Uterus (tissue), 4 donors: ENCODE measurements around the gene RPL19. TPM values are rescaled to one million over a fixed set of nuclear protein-coding genes. Genes with fewer than 3 reads are reported as not detected.

ENCODE experiments used
- DNase-seq, 2 donors: peaks; one replicate each; pipeline ENCODE4 v3.0.0-alpha.2; 2019 to 2020
- H3K27ac ChIP-seq, 2 donors: fragments of 200-600 bp; sonication (generic); 1 replicate in 1 of 2; 2 replicates in 1 of 2; pipeline ENCODE4 v1.5.1; 2016 to 2018
- H3K27me3 ChIP-seq, 2 donors: fragments of 200-600 bp; sonication (generic); one replicate each; pipeline ENCODE4 v1.5.1; 2018 to 2019; ENCODE audit warnings: control low read depth in 1 of 2
- H3K36me3 ChIP-seq, 2 donors: fragments of 200-600 bp; sonication (generic); one replicate each; pipeline ENCODE4 v1.5.1; 2019; ENCODE audit warnings: control low read depth in 1 of 2
- H3K4me1 ChIP-seq, 2 donors: fragments of 200-600 bp; sonication (generic); one replicate each; pipeline ENCODE4 v1.5.1; 2018 to 2019; ENCODE audit warnings: control low read depth in 1 of 2
- H3K4me3 ChIP-seq, 2 donors: fragments of 200-600 bp; sonication (generic); 1 replicate in 1 of 2; 2 replicates in 1 of 2; pipeline ENCODE4 v1.5.1; 2018 to 2019; ENCODE audit warnings: mild to moderate bottlenecking in 1 of 2
- H3K9me3 ChIP-seq, 2 donors: fragments of 200-600 bp; sonication (generic); one replicate each; pipeline ENCODE4 v1.5.1; 2019; ENCODE audit warnings: control low read depth in 1 of 2
- CTCF ChIP-seq, 4 experiments: fragments of 200-600 bp in 2 of 4; fragments of 450-650 bp in 2 of 4; sonication (generic) in 2 of 4; IDR thresholded peaks; one replicate each; pipeline ENCODE4 v1.5.1; 2016 to 2019; ENCODE audit warnings: antibody characterized with exemption in 4 of 4, mild to moderate bottlenecking in 2 of 4, moderate library complexity in 1 of 4
- POLR2A ChIP-seq, 2 donors: fragments of 450-650 bp; IDR thresholded peaks; one replicate each; pipeline ENCODE4 v1.6.1; 2016; ENCODE audit warnings: antibody characterized with exemption in 2 of 2, mild to moderate bottlenecking in 1 of 2, moderate library complexity in 1 of 2
- intact Hi-C: fragments of 100-400 bp; cut with DNase I; formaldehyde crosslinking; loops from one replicate; pipeline ENCODE4 v1.15.1; 2023; ENCODE audit warnings: low total_unique reads
- total RNA-seq, 4 donors: library from RNA; depleted of rRNA in 3 of 4; stranded (reverse); fragments of >200 nt in 3 of 4; gene quantifications; one replicate each; pipeline versions ENCODE4 v1.1.0 to v1.2.4, GENCODE V29; 2014 to 2023
- donor health status: DM: yes; HTN: yes; CAD: no.

RPL19 gene
- total RNA-seq, 4 donors from 2014 or later, result 1,469 to 5,936 (median 3,528) TPM

GRCh38 chr17:39204245-39204644 is 4.2 kb downstream of the RPL19 start:
- TF ChIP-seq CTCF (IDR thresholded peaks at IDR 0.05) (no peak), POLR2A (IDR thresholded peaks at IDR 0.05) (no peak)
- intact Hi-C loops, result no loop called here
- H3K4me3 ChIP-seq, result no peak overlapping the region
- H3K9me3 ChIP-seq, result no peaks in the 10 kb centered on the region
- H3K27me3 ChIP-seq, result no peaks in the 10 kb centered on the region
- H3K4me1 ChIP-seq, result peaks cover 13 to 16% of the 10 kb centered on the region in 2 donors
- H3K36me3 ChIP-seq, result no peaks in the 10 kb centered on the region
- no peak overlapping the region for H3K27ac ChIP-seq
- DNase-seq, result no peak

- H3K4me1 ChIP-seq, result peaks cover 13 to 16% of the 10 kb centered on the region in 2 donors
- H3K9me3 ChIP-seq, result no peaks in the 10 kb centered on the region
- no peak overlapping the region for H3K4me3 ChIP-seq
- H3K27ac ChIP-seq, result no peak overlapping the region
- DNase-seq, result no peak
- TF ChIP-seq CTCF (IDR thresholded peaks at IDR 0.05) (no peak), POLR2A (IDR thresholded peaks at IDR 0.05) (no peak)
- no peaks in the 10 kb centered on the region for H3K27me3 ChIP-seq
- H3K36me3 ChIP-seq, result no peaks in the 10 kb centered on the region
- intact Hi-C loops, result no loop called here
These were observed 5.0 kb downstream of the RPL19 start for GRCh38 chr17:39205112-39205526.

- H3K4me1 ChIP-seq, result no peaks in the 10 kb centered on the region
- TF ChIP-seq POLR2A (IDR thresholded peaks at IDR 0.05) (no peak), CTCF (IDR thresholded peaks at IDR 0.05) (no peak)
- intact Hi-C loops, result no loop called here
- no peaks in the 10 kb centered on the region for H3K27me3 ChIP-seq
- H3K9me3 ChIP-seq, result no peaks in the 10 kb centered on the region
- no peaks in the 10 kb centered on the region for H3K36me3 ChIP-seq
- no peak overlapping the region for H3K27ac ChIP-seq
- H3K4me3 ChIP-seq, result no peak overlapping the region
- no peak for DNase-seq
These were observed 8.1 kb downstream of the RPL19 start for GRCh38 chr17:39208136-39208535.

- Histone ChIP-seq H3K9me3 (no peaks in the 10 kb centered on the region), H3K4me1 (no peaks in the 10 kb centered on the region), H3K4me3 (no peak overlapping the region), H3K36me3 (no peaks in the 10 kb centered on the region), H3K27me3 (no peaks in the 10 kb centered on the region), H3K27ac (no peak overlapping the region)
- intact Hi-C loops, result no loop called here
- DNase-seq, result no peak
- TF ChIP-seq CTCF (IDR thresholded peaks at IDR 0.05), result no peak
- no peak for TF ChIP-seq POLR2A (IDR thresholded peaks at IDR 0.05)
These were observed 8.8 kb downstream of the RPL19 start for GRCh38 chr17:39208893-39209292.

GRCh38 chr17:39209317-39210092 is 9.4 kb downstream of the RPL19 start:
- peak; percentile 79 for DNase-seq
- Histone ChIP-seq H3K4me3 (peak overlapping the region; percentile 28 to 34), H3K27me3 (no peaks in the 10 kb centered on the region), H3K4me1 (no peaks in the 10 kb centered on the region), H3K9me3 (no peaks in the 10 kb centered on the region), H3K36me3 (no peaks in the 10 kb centered on the region), H3K27ac (peak overlapping the region; percentile 24 to 33)
- TF ChIP-seq POLR2A (IDR thresholded peaks at IDR 0.05), result peak; percentile 22 to 41
- TF ChIP-seq CTCF (IDR thresholded peaks at IDR 0.05), result peak in 1 of 4 experiments; percentile 3
- intact Hi-C loops, result no loop called here
